ENCODE data around the gene AGO1. TPM values are rescaled to one million over a fixed set of nuclear protein-coding genes. Genes with fewer than 3 reads are reported as not detected.

AGO1 gene
- total and polyA plus RNA-seq, 2 of the 8 experiments (the other 6 are each of a cell fraction or from before 2014, with no cell fraction given) = 15.1 to 73.7 TPM

DNA sequence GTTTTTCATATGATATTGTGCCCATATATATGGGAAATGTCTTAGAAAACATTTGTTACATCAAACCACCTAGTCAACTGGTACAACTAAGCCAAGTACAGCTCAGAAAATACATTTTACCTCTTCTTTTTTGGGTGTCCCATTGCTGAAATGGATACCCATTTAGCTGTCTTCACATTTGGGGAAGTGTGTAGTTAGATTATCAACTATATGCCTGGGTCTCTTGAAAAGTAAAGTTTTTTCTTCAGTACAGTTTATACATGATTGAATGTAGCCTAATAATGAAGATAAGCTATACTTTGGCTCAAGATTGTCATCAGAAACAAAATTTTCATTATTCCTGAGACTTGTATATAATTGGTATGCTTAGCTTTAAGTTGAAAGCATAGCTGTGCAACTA, 49.9 kb downstream of the AGO1 start:
- Histone ChIP-seq H3K79me1 (ENCODE audit: low read depth, low read length) (no peaks in the 10 kb centered on the region; the same call in 1 of the 2 replicates), H2BK20ac (ENCODE audit: low read length) (no peak overlapping the region), H4K5ac (ENCODE audit: insufficient read length, low read depth, low read length) (no peak overlapping the region), H3K4me1 (replicated peaks in 1 of 4; ENCODE audit: control insufficient read depth in 3 of 4, insufficient read depth in 4 of 4, low read length in 3 of 4) (peaks cover 0 to 4% (median 0%) of the 10 kb centered on the region in 4 experiments; a peak in 2 of 7 replicates), H2AK5ac (ENCODE audit: low read depth, low read length) (no peak overlapping the region), H3K14ac (ENCODE audit: insufficient read length) (no peak overlapping the region), H3K9ac (replicated peaks in 1 of 4; ENCODE audit: extremely low read depth in 1 of 4, low read depth in 3 of 4, low read length in 3 of 4) (no peak overlapping the region), H2BK120ac (replicated peaks; ENCODE audit: low read depth, low read length) (no peak overlapping the region), H3K56ac (replicated peaks; ENCODE audit: insufficient read length, low read depth, low read length) (no peak overlapping the region), H3K27me3 (replicated peaks in 1 of 4; ENCODE audit: control insufficient read depth in 3 of 4, extremely low read depth in 1 of 4, insufficient read depth in 3 of 4, low read length in 3 of 4) (no peaks in the 10 kb centered on the region), H2BK12ac (ENCODE audit: low read depth, low read length) (no peak overlapping the region), H2BK5ac (ENCODE audit: low read depth, low read length) (no peak overlapping the region), H3K4me3 (ENCODE audit: extremely low read depth in 1 of 4, insufficient read depth in 2 of 4, low read depth in 3 of 4, low read length in 4 of 4) (peak overlapping the region in 1 of 4 experiments; percentile 85; a peak in 2 of 8 replicates), H4K8ac (ENCODE audit: extremely low read depth, insufficient read depth, low read length) (no peak overlapping the region), H3K18ac (ENCODE audit: extremely low read depth, low read length) (no peak overlapping the region), H3K4me2 (ENCODE audit: insufficient read depth in 1 of 2, low read depth in 2 of 2, low read length in 2 of 2) (peak overlapping the region in 1 of 2 experiments; percentile 78; a peak in 2 of 4 replicates), H3K9me3 (ENCODE audit: insufficient read depth in 2 of 2, low read depth in 1 of 2, low read length in 1 of 2) (no peaks in the 10 kb centered on the region), H3K4ac (replicated peaks; ENCODE audit: insufficient read length, low read depth, low read length) (no peak overlapping the region), H4K20me1 (replicated peaks in 1 of 2; ENCODE audit: control insufficient read depth in 1 of 2, insufficient read depth in 2 of 2, low read length in 2 of 2) (no peaks in the 10 kb centered on the region), H4K91ac (replicated peaks; ENCODE audit: insufficient read length, low read length) (no peak overlapping the region), H3K23ac (ENCODE audit: insufficient read length) (no peak overlapping the region), H2BK15ac (ENCODE audit: low read length) (no peak overlapping the region), H3K27ac (ENCODE audit: low read depth, low read length) (no peak overlapping the region), H3K23me2 (ENCODE audit: low read depth, low read length) (0 out of 2 replicates have a peak, but pooled peaks cover 6% of the 10 kb centered on the region), H3K79me2 (ENCODE audit: control insufficient read depth in 1 of 2, insufficient read depth in 2 of 2, low read length in 2 of 2) (peaks cover 3 to 64% of the 10 kb centered on the region in 2 experiments), H2AFZ (ENCODE audit: low read length) (no peak overlapping the region), H3K36me3 (ENCODE audit: control insufficient read depth in 2 of 4, insufficient read depth in 4 of 4, low read length in 3 of 4) (no peaks in the 10 kb centered on the region)
- no peak for DNase-seq (ENCODE audit: low read depth in 1 of 2, low spot score in 2 of 2)
- ChIA-PET CTCF (ENCODE audit: partially characterized antibody) (no interaction called here), POLR2A (ENCODE audit: partially characterized antibody) (interaction anchor here (0.6 to 1.7 kb wide), 4 partner anchors 8 to 465 kb away, joined by 3 to 4 read pairs (median 4); no protein-coding TSS in a partner anchor)
- TF ChIP-seq SRF (IDR thresholded peaks at IDR 0.05; ENCODE audit: low read depth, low read length) (no peak), TAF1 (IDR thresholded peaks at IDR 0.05; ENCODE audit: low read depth, low read length) (no peak), PHF8 (conservative IDR thresholded peaks at IDR 0.05; ENCODE audit: low read depth, low read length) (no peak), FOSL1 (IDR thresholded peaks at IDR 0.05; ENCODE audit: insufficient read depth, low read depth, low read length) (no peak), CTBP2 (IDR thresholded peaks at IDR 0.05; ENCODE audit: borderline replicate concordance, insufficient read depth, insufficient read length, low read length) (no peak), TAF7 (optimal IDR thresholded peaks at IDR 0.05; ENCODE audit: borderline replicate concordance, low read depth, low read length) (no peak), RFX5 (IDR thresholded peaks at IDR 0.05; ENCODE audit: borderline replicate concordance, low read depth, low read length) (no peak), GTF2F1 (IDR thresholded peaks at IDR 0.05; ENCODE audit: borderline replicate concordance, low read depth, low read length) (no peak)
- TF ChIP-seq, protein P1, sequence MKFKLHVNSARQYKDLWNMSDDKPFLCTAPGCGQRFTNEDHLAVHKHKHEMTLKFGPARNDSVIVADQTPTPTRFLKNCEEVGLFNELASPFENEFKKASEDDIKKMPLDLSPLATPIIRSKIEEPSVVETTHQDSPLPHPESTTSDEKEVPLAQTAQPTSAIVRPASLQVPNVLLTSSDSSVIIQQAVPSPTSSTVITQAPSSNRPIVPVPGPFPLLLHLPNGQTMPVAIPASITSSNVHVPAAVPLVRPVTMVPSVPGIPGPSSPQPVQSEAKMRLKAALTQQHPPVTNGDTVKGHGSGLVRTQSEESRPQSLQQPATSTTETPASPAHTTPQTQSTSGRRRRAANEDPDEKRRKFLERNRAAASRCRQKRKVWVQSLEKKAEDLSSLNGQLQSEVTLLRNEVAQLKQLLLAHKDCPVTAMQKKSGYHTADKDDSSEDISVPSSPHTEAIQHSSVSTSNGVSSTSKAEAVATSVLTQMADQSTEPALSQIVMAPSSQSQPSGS (IDR thresholded peaks at IDR 0.05; ENCODE audit: low read length) = no peak
- FAIRE-seq = no peak
